Caco-2 (cell line): ENCODE data around the gene MYDGF. TPM values are rescaled to one million over a fixed set of nuclear protein-coding genes. Genes with fewer than 3 reads are reported as not detected.

Experiments used
- BruUV-seq: library from RNA; stranded (reverse); fragments of 400-500 nt; replicated peaks from 2 replicates; lab custom pipeline; 2021; lab: Mats Ljungman, UMichigan
- CTCF ChIA-PET: fragments of 300-600 bp; sonication (Branson Sonifier 250); formaldehyde crosslinking; loops from one replicate; lab custom pipeline; 2022; ENCODE audit warnings: antibody characterized with exemption; lab: Charles Lee
- POLR2A ChIA-PET: fragments of 300-600 bp; sonication (Branson Sonifier 250); formaldehyde crosslinking; loops from one replicate; lab custom pipeline; 2022; ENCODE audit warnings: antibody characterized with exemption; lab: Charles Lee
- DNase-seq, 2 experiments: peaks; one replicate each; pipeline versions ENCODE4 v3.0.0 to v3.0.0-alpha.2; 2020 to 2022
- H3K27me3 ChIP-seq: replicated peaks from 2 replicates; pipeline ENCODE4 v1.6.0; 2011; ENCODE audit warnings: low read length; ENCODE audit not compliant: control insufficient read depth, insufficient read depth
- H3K36me3 ChIP-seq: 2 replicates; pipeline ENCODE4 v1.5.1; 2011; ENCODE audit warnings: low read length; ENCODE audit not compliant: control insufficient read depth, insufficient read depth
- H3K4me1 ChIP-seq: fragments of 250-450 bp; sonication (Bioruptor Pico); 2 replicates; pipeline ENCODE4 v1.5.1; 2020; ENCODE audit warnings: mild to moderate bottlenecking
- H3K4me3 ChIP-seq: 2 replicates; pipeline ENCODE4 v1.5.1; 2011; ENCODE audit warnings: low read depth, mild to moderate bottlenecking, control low read depth, low read length
- H3K9me3 ChIP-seq: fragments of 250-450 bp; sonication (Bioruptor Pico); 2 replicates; pipeline ENCODE4 v1.5.1; 2020; ENCODE audit warnings: mild to moderate bottlenecking, moderate library complexity
- H3K27ac Mint-ChIP-seq: one replicate; pipeline ENCODE4 v1.8.0; 2022; ENCODE audit warnings: mixed read lengths; ENCODE audit not compliant: unreplicated experiment
- H3K27me3 Mint-ChIP-seq: one replicate; pipeline ENCODE4 v1.8.0; 2022; ENCODE audit warnings: mixed read lengths; ENCODE audit not compliant: insufficient read depth, unreplicated experiment
- H3K36me3 Mint-ChIP-seq: one replicate; pipeline ENCODE4 v1.8.0; 2022; ENCODE audit warnings: mild to moderate bottlenecking, mixed read lengths; ENCODE audit not compliant: insufficient read depth, unreplicated experiment
- H3K4me1 Mint-ChIP-seq: one replicate; pipeline ENCODE4 v1.8.0; 2022; ENCODE audit warnings: low read depth, mixed read lengths; ENCODE audit not compliant: unreplicated experiment
- H3K4me3 Mint-ChIP-seq: one replicate; pipeline ENCODE4 v1.8.0; 2022; ENCODE audit warnings: mild to moderate bottlenecking, moderate library complexity, mixed read lengths; ENCODE audit not compliant: unreplicated experiment
- H3K9me3 Mint-ChIP-seq: one replicate; pipeline ENCODE4 v1.8.0; 2022; ENCODE audit warnings: mixed read lengths; ENCODE audit not compliant: unreplicated experiment
- intact Hi-C: fragments of 100-400 bp; cut with micrococcal nuclease; formaldehyde crosslinking; loops from one replicate; pipeline ENCODE4 v1.10.0; 2022; ENCODE audit not compliant: unreplicated experiment
- total RNA-seq: library from RNA; stranded (reverse); gene quantifications from 2 replicates; pipeline ENCODE4 v1.2.3, GENCODE V29; 2022
- TF ChIP-seq, protein P1 (sequence below), 2 experiments: fragments of 200-600 bp in 1 of 2; IDR thresholded peaks; 1 replicate in 1 of 2; 2 replicates in 1 of 2; pipeline versions ENCODE4 v1.5.1 to v1.8.0; 2011 to 2022; ENCODE audit warnings: antibody characterized with exemption in 1 of 2, control low read depth in 1 of 2, inconsistent platforms in 1 of 2, low read depth in 1 of 2, low read length in 1 of 2, mild to moderate bottlenecking in 1 of 2, moderate library complexity in 1 of 2; ENCODE audit not compliant: insufficient read depth in 1 of 2, severe bottlenecking in 1 of 2, unreplicated experiment in 1 of 2

MYDGF gene
- total RNA-seq, 1 experiment from 2014 or later: 106 TPM

DNA sequence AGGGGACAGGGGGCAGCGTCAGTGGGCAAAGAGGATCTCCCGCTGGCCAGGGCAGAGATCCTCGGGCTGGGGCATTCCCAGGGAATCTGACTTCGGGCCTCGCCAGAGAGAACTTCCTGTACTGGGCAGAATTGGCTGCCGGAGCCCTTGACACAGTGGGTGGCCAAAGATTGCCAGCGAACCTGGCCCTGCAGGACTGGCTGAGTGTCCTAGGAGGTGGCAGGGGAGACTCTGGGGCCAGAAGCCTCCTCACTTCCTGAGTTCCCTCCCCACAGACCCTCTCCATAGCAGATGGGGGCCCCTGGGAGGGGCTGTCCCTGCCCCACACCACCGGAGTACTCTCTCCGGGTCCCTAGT, 34.2 kb upstream of the MYDGF start:
- POLR2A ChIA-PET: no interaction called here
- Histone ChIP-seq H3K36me3 (no peaks in the 10 kb centered on the region; the same call in 1 of the 2 replicates), H3K27me3 (no peaks in the 10 kb centered on the region), H3K9me3 (no peaks in the 10 kb centered on the region), H3K4me3 (no peak overlapping the region), H3K4me1 (peaks cover 13% of the 10 kb centered on the region)
- DNase-seq: no peak
- Mint-ChIP-seq H3K9me3 (no peaks in the 10 kb centered on the region), H3K27ac (no peak overlapping the region), H3K27me3 (no peaks in the 10 kb centered on the region), H3K4me1 (no peaks in the 10 kb centered on the region), H3K4me3 (no peak overlapping the region), H3K36me3 (peaks cover 44% of the 10 kb centered on the region)
- CTCF ChIA-PET: no interaction called here
- BruUV-seq: no TSS peak
- TF ChIP-seq, protein P1, sequence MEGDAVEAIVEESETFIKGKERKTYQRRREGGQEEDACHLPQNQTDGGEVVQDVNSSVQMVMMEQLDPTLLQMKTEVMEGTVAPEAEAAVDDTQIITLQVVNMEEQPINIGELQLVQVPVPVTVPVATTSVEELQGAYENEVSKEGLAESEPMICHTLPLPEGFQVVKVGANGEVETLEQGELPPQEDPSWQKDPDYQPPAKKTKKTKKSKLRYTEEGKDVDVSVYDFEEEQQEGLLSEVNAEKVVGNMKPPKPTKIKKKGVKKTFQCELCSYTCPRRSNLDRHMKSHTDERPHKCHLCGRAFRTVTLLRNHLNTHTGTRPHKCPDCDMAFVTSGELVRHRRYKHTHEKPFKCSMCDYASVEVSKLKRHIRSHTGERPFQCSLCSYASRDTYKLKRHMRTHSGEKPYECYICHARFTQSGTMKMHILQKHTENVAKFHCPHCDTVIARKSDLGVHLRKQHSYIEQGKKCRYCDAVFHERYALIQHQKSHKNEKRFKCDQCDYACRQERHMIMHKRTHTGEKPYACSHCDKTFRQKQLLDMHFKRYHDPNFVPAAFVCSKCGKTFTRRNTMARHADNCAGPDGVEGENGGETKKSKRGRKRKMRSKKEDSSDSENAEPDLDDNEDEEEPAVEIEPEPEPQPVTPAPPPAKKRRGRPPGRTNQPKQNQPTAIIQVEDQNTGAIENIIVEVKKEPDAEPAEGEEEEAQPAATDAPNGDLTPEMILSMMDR (IDR thresholded peaks at IDR 0.05; ENCODE audit: insufficient read depth in 1 of 2, low read depth in 1 of 2, low read length in 1 of 2, severe bottlenecking in 1 of 2, unreplicated experiment in 1 of 2): no peak
- intact Hi-C loops: no loop called here

GRCh38 chr19:4703671-4704316, 33.7 kb upstream of the MYDGF start:
- peak overlapping the region; percentile 43 for H3K27ac Mint-ChIP-seq
- H3K27me3 ChIP-seq: no peaks in the 10 kb centered on the region
- no peak for DNase-seq
- ChIA-PET CTCF (no interaction called here), POLR2A (no interaction called here)
- BruUV-seq: no TSS peak
- H3K27me3 Mint-ChIP-seq: no peaks in the 10 kb centered on the region
- TF ChIP-seq, protein P1 (IDR thresholded peaks at IDR 0.05; ENCODE audit: insufficient read depth in 1 of 2, low read depth in 1 of 2, low read length in 1 of 2, severe bottlenecking in 1 of 2, unreplicated experiment in 1 of 2): no peak
- peaks cover 13% of the 10 kb centered on the region for H3K4me1 ChIP-seq
- H3K4me3 Mint-ChIP-seq: no peak overlapping the region
- no peaks in the 10 kb centered on the region for H3K9me3 ChIP-seq
- intact Hi-C loops: no loop called here
- no peaks in the 10 kb centered on the region; the same call in 1 of the 2 replicates for H3K36me3 ChIP-seq
- no peak overlapping the region for H3K4me3 ChIP-seq
- H3K9me3 Mint-ChIP-seq: no peaks in the 10 kb centered on the region
- H3K36me3 Mint-ChIP-seq: peaks cover 39% of the 10 kb centered on the region
- H3K4me1 Mint-ChIP-seq: no peaks in the 10 kb centered on the region

- POLR2A ChIA-PET: no interaction called here
- H3K27ac Mint-ChIP-seq: no peak overlapping the region
These were observed 32.6 kb upstream of the MYDGF start for GRCh38 chr19:4702764-4703163.

More at GRCh38 chr19:4702764-4703163, 32.6 kb upstream of the MYDGF start:
- Mint-ChIP-seq H3K36me3 (peaks cover 43% of the 10 kb centered on the region), H3K9me3 (no peaks in the 10 kb centered on the region), H3K4me3 (no peak overlapping the region), H3K27me3 (no peaks in the 10 kb centered on the region), H3K4me1 (no peaks in the 10 kb centered on the region)
- Histone ChIP-seq H3K9me3 (no peaks in the 10 kb centered on the region), H3K4me1 (peaks cover 13% of the 10 kb centered on the region), H3K27me3 (no peaks in the 10 kb centered on the region), H3K4me3 (no peak overlapping the region), H3K36me3 (peaks cover under 1% of the 10 kb centered on the region)
- TF ChIP-seq, protein P1 (IDR thresholded peaks at IDR 0.05; ENCODE audit: insufficient read depth in 1 of 2, low read depth in 1 of 2, low read length in 1 of 2, severe bottlenecking in 1 of 2, unreplicated experiment in 1 of 2): no peak
- intact Hi-C loops: no loop called here
- DNase-seq: no peak
- BruUV-seq: no TSS peak
- CTCF ChIA-PET: no interaction called here
